CD4-positive, alpha-beta T cell treated with Interleukin-6 for 4 hours (primary cell): ENCODE data around the gene PGGHG.
A peak's percentile ranks its signal among the peaks of the same experiment; 100 is the strongest.
"Not testable (repeated sequence)": the region's sequence is repeated elsewhere in the genome, so short reads cannot be mapped to it uniquely, and the experiment has no call there.

Source experiments
- DNase-seq: peaks from one replicate; pipeline ENCODE4 v3.0.0-alpha.2; 2020; ENCODE audit warnings: mixed read lengths

PGGHG gene

GRCh38 chr11:313787-314553 lies 25.0 kb downstream of the PGGHG start, which contains the start of gene IFITM1:
IFITM1 (plus strand) TSS chr11:314040; CDS start chr11:314171, 131 bp downstream.
- DNase-seq: peak; percentile 78

GRCh38 chr11:314554-314875 lies 25.6 kb downstream of the PGGHG start:
- not testable (repeated sequence) for DNase-seq

GRCh38 chr11:315051-315481 lies 26.1 kb downstream of the PGGHG start:
- peak; percentile 35 for DNase-seq

GRCh38 chr11:315516-315994 lies 26.6 kb downstream of the PGGHG start:
- DNase-seq: no peak

GRCh38 chr11:316031-316701 lies 27.2 kb downstream of the PGGHG start:
- peak; percentile 54 for DNase-seq

- DNase-seq: peak; percentile 57
Observed at GRCh38 chr11:316891-317301, 28.0 kb downstream of the PGGHG start.

- not testable (repeated sequence) for DNase-seq
Observed at GRCh38 chr11:317668-318404, 28.9 kb downstream of the PGGHG start.

- not testable (repeated sequence) for DNase-seq
Observed at GRCh38 chr11:318405-319120, 29.6 kb downstream of the PGGHG start.

- peak; percentile 25 for DNase-seq
Observed at GRCh38 chr11:319121-319887, 30.4 kb downstream of the PGGHG start.

GRCh38 chr11:319888-320273 lies 31.0 kb downstream of the PGGHG start:
- DNase-seq: not testable (repeated sequence)

- no peak for DNase-seq
Observed at GRCh38 chr11:324156-324555, 35.2 kb downstream of the PGGHG start.

GRCh38 chr11:324593-325517 lies 35.9 kb downstream of the PGGHG start:
- not testable (repeated sequence) for DNase-seq

GRCh38 chr11:325796-326591 lies 37.1 kb downstream of the PGGHG start:
- DNase-seq: no peak

GRCh38 chr11:326592-326841 lies 37.6 kb downstream of the PGGHG start:
- DNase-seq: no peak

GRCh38 chr11:326842-327580 lies 38.1 kb downstream of the PGGHG start:
- peak; percentile 78 for DNase-seq

GRCh38 chr11:327581-327923 lies 38.6 kb downstream of the PGGHG start:
- DNase-seq: no peak

GRCh38 chr11:328012-328411 lies 39.1 kb downstream of the PGGHG start:
- DNase-seq: no peak

- DNase-seq: not testable (repeated sequence)
Observed at GRCh38 chr11:328516-329100, 39.7 kb downstream of the PGGHG start.

GRCh38 chr11:329886-330253 lies 40.9 kb downstream of the PGGHG start:
- DNase-seq: no peak
